Measurements from ENCODE around the gene PDE7B.

PDE7B gene

DNA sequence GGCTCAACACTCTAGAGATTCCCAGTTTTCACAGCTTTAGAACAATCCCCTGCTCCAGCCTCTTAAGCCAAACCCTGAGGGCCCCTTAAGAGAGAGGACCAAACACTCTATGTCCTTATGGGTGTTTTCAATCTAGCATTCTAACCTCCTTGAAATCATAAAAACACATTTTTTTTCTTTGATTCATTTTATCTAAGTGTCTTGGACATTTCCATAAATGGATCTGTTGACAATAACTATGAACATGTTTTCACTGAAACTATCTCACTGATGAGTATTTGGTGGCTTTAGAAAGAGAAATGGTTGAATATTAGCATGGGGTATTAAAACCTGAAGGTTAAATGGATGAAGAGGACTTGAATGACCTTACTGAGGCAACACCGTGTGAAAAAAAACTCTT lies 27.6 kb upstream of the PDE7B start:
- Histone ChIP-seq H3K4me3 (ENCODE audit: low read depth in 1 of 2, low read length in 2 of 2) (no peak overlapping the region), H3K27me3 (ENCODE audit: low read depth, low read length) (no peaks in the 10 kb centered on the region), H3K9me3 (ENCODE audit: control insufficient read depth in 1 of 2, low read length in 2 of 2) (no peaks in the 10 kb centered on the region), H3K27ac (ENCODE audit: low read length) (no peak overlapping the region), H3K36me3 (ENCODE audit: control insufficient read depth in 1 of 2, insufficient read depth in 2 of 2, low read length in 2 of 2) (no peaks in the 10 kb centered on the region), H3K4me1 (ENCODE audit: control insufficient read depth in 1 of 2, insufficient read depth in 2 of 2, low read length in 2 of 2) (no peaks in the 10 kb centered on the region)

DNA sequence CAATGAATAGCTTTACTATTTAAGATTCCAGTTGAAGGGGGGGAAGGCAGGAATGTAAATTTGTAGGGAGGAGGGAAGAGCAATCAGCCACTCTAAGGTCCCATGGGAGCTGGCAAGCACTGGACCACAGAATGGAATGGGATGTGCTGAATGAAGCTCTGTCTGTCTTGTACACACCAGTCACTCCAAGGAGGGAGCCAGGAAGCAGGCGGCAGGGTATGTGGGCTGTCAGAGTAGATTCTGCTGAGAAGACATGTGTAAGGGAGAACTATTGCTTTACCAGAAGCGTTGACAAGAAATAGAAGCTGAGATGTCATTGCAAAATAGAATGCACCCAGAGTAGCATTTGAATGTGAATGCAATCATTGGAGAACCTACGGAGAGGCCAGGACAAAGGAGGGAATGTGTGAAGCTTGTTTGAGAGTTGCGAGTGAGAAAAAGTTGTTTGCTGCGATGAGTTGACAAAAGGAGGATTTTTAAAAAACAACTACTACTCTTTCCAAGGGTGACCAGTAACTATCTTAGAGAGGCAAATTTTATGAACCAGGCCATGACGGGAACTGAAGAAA lies 25.2 kb upstream of the PDE7B start:
- H3K4me1 ChIP-seq (ENCODE audit: control insufficient read depth in 1 of 2, insufficient read depth in 2 of 2, low read length in 2 of 2): no peaks in the 10 kb centered on the region

DNA sequence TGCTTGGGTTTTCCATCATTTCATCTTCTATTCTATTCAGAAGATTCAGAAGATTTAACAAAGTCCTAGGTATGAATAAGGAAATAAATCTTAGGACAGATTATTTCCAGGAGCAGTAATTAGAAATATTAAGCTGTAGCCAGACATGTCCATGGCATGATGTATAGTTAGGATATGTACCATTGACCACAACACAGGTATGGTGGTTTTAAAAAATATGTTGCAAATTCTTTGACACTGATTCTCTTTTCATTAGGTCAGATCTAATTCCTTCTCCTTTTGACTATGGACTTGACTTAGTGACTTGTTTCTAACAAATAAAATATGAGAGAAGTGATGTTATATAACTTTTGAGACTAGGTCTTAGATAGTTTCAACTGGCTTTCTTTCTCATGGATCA lies 23.5 kb upstream of the PDE7B start:
- Histone ChIP-seq H3K4me1 (ENCODE audit: control insufficient read depth in 1 of 2, insufficient read depth in 2 of 2, low read length in 2 of 2) (no peaks in the 10 kb centered on the region), H3K36me3 (ENCODE audit: control insufficient read depth in 1 of 2, insufficient read depth in 2 of 2, low read length in 2 of 2) (no peaks in the 10 kb centered on the region), H3K27ac (ENCODE audit: low read length) (no peak overlapping the region), H3K4me3 (ENCODE audit: low read depth in 1 of 2, low read length in 2 of 2) (no peak overlapping the region), H3K27me3 (ENCODE audit: low read depth, low read length) (no peaks in the 10 kb centered on the region), H3K9me3 (ENCODE audit: control insufficient read depth in 1 of 2, low read length in 2 of 2) (no peaks in the 10 kb centered on the region)

More for the DNA sequence above, 25.2 kb upstream of the PDE7B start:
- no peak overlapping the region for H3K27ac ChIP-seq (ENCODE audit: low read length)
- H3K9me3 ChIP-seq (ENCODE audit: control insufficient read depth in 1 of 2, low read length in 2 of 2): no peaks in the 10 kb centered on the region
- no peaks in the 10 kb centered on the region for H3K27me3 ChIP-seq (ENCODE audit: low read depth, low read length)
- no peak overlapping the region for H3K4me3 ChIP-seq (ENCODE audit: low read depth in 1 of 2, low read length in 2 of 2)
- H3K36me3 ChIP-seq (ENCODE audit: control insufficient read depth in 1 of 2, insufficient read depth in 2 of 2, low read length in 2 of 2): no peaks in the 10 kb centered on the region

DNA sequence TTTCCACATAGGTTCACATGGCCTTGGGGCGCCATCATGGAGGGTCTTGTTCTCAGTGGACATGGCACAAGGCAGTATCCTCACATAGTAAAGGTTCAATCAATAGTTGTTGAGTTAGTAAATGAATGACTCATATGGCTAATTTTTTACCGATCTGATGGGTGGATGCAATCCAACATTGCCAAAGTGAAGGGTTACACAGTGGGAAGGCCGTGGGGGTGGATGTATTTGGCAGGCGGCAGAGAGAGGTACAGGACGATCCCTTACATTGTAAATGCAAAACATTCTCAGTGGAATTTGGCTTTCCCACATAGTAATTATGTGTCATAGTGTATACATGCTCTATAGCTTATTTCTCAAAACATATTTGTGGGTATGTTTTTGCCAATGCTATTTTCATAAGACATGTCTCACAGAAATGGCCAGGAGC lies 21.0 kb upstream of the PDE7B start:
- Histone ChIP-seq H3K27ac (ENCODE audit: low read length) (no peak overlapping the region), H3K4me3 (ENCODE audit: low read depth in 1 of 2, low read length in 2 of 2) (no peak overlapping the region), H3K4me1 (ENCODE audit: control insufficient read depth in 1 of 2, insufficient read depth in 2 of 2, low read length in 2 of 2) (no peaks in the 10 kb centered on the region), H3K9me3 (ENCODE audit: control insufficient read depth in 1 of 2, low read length in 2 of 2) (no peaks in the 10 kb centered on the region), H3K36me3 (ENCODE audit: control insufficient read depth in 1 of 2, insufficient read depth in 2 of 2, low read length in 2 of 2) (no peaks in the 10 kb centered on the region), H3K27me3 (ENCODE audit: low read depth, low read length) (no peaks in the 10 kb centered on the region)

DNA sequence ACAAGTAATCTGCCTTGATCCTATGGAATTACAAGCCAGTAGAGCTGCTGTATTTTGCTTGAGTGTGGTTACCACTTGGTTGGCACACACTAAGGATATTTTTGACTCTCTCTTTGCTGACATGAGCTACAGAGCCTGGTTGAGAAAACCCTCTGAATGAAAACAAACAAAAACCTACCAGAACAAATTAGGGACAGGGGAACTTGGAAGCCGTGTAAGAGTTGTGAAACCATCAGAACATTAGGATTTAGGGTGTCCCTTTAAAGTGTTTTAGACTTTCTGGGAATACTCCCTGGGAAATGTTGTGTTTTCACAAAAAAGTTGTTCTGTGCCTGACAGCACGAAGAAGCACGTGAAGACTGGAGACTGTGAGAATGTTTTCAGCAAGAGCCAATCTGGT lies 20.5 kb upstream of the PDE7B start:
- H3K27ac ChIP-seq (ENCODE audit: low read length): no peak overlapping the region
- H3K9me3 ChIP-seq (ENCODE audit: control insufficient read depth in 1 of 2, low read length in 2 of 2): no peaks in the 10 kb centered on the region
- no peaks in the 10 kb centered on the region for H3K4me1 ChIP-seq (ENCODE audit: control insufficient read depth in 1 of 2, insufficient read depth in 2 of 2, low read length in 2 of 2)
- no peaks in the 10 kb centered on the region for H3K36me3 ChIP-seq (ENCODE audit: control insufficient read depth in 1 of 2, insufficient read depth in 2 of 2, low read length in 2 of 2)
- H3K4me3 ChIP-seq (ENCODE audit: low read depth in 1 of 2, low read length in 2 of 2): no peak overlapping the region
- H3K27me3 ChIP-seq (ENCODE audit: low read depth, low read length): no peaks in the 10 kb centered on the region

DNA sequence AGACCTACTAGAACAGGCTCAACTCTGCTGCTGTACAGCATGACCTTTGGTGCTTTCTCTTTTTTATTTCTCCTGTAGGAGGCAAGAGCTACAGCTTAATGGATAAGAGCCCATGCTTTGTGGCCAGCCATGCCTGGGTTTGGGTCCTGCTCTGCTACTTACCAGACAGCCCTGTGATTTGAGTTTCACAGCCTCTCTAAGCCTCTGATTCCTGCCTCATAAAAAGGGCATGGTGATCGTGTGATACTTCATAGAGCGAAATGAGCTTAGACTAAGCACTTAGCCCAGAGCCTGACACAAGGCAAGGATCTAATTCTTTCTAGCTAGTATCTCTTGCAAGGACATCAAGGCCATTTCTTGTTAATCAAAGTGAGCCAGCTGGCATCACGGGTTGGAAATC lies 19.3 kb upstream of the PDE7B start:
- Histone ChIP-seq H3K27me3 (ENCODE audit: low read depth, low read length) (no peaks in the 10 kb centered on the region), H3K4me1 (ENCODE audit: control insufficient read depth in 1 of 2, insufficient read depth in 2 of 2, low read length in 2 of 2) (no peaks in the 10 kb centered on the region), H3K4me3 (ENCODE audit: low read depth in 1 of 2, low read length in 2 of 2) (no peak overlapping the region), H3K9me3 (ENCODE audit: control insufficient read depth in 1 of 2, low read length in 2 of 2) (no peaks in the 10 kb centered on the region), H3K36me3 (ENCODE audit: control insufficient read depth in 1 of 2, insufficient read depth in 2 of 2, low read length in 2 of 2) (no peaks in the 10 kb centered on the region), H3K27ac (ENCODE audit: low read length) (no peak overlapping the region)

DNA sequence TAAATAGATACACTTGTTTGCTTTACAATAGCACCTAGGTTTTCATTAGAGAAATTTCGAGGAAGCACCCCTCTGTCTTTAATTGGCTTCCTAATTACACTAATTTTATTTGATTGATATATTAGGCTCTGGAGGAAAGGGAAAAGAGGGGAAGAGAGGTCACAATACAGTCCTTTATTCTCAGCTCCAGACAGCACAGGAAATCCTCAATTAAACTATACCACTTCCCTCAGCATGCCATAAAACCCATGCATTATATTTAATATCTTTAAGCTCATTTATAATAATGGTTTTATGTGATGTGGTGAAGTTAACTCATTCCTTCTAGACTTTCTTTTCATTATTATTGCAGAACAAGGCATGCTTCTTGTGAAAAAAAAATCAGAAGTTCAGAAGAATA lies 17.7 kb upstream of the PDE7B start:
- Histone ChIP-seq H3K9me3 (ENCODE audit: control insufficient read depth in 1 of 2, low read length in 2 of 2) (no peaks in the 10 kb centered on the region), H3K27ac (ENCODE audit: low read length) (no peak overlapping the region)

DNA sequence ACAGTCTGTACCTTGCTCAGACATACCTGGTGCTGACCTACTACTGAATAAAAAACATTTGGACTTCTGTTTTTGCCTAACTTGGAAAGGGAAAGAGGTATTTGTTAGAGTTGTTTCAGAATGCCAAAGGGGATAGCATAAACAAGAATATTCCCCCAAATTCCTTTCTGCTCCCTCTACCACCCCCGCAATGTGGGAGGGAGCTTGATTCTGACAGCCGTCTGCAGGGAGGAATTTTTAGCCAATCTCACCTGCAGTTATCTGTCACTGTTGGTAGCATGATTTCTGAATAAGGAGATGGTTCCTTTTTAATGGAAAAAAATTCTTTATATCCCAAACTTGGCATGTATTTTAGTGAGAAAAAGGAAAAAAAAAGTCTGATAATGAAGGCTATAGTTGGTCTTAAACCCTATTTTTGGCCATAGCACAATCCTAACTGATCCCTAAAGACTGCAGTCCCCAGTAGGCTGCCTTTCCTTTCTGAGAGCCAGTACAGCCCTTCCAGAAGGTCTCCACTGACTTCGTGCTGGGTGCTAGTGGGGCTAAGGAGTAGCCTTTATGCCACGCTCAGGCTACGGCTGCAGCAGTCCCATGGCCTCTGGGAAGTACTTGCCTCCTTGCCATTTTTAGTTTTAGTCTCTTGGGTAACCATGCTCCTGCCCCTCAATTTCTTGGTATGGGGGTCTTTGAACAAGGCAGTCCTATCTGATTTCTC lies 13.6 kb upstream of the PDE7B start:
- no peak overlapping the region for H3K27ac ChIP-seq (ENCODE audit: low read length)
- no peaks in the 10 kb centered on the region for H3K36me3 ChIP-seq (ENCODE audit: control insufficient read depth in 1 of 2, insufficient read depth in 2 of 2, low read length in 2 of 2)
- H3K27me3 ChIP-seq (ENCODE audit: low read depth, low read length): no peaks in the 10 kb centered on the region
- no peaks in the 10 kb centered on the region for H3K4me1 ChIP-seq (ENCODE audit: control insufficient read depth in 1 of 2, insufficient read depth in 2 of 2, low read length in 2 of 2)
- H3K4me3 ChIP-seq (ENCODE audit: low read depth in 1 of 2, low read length in 2 of 2): no peak overlapping the region
- H3K9me3 ChIP-seq (ENCODE audit: control insufficient read depth in 1 of 2, low read length in 2 of 2): no peaks in the 10 kb centered on the region

More for the DNA sequence above, 17.7 kb upstream of the PDE7B start:
- no peaks in the 10 kb centered on the region for H3K36me3 ChIP-seq (ENCODE audit: control insufficient read depth in 1 of 2, insufficient read depth in 2 of 2, low read length in 2 of 2)
- H3K4me3 ChIP-seq (ENCODE audit: low read depth in 1 of 2, low read length in 2 of 2): no peak overlapping the region
- no peaks in the 10 kb centered on the region for H3K27me3 ChIP-seq (ENCODE audit: low read depth, low read length)
- no peaks in the 10 kb centered on the region for H3K4me1 ChIP-seq (ENCODE audit: control insufficient read depth in 1 of 2, insufficient read depth in 2 of 2, low read length in 2 of 2)

DNA sequence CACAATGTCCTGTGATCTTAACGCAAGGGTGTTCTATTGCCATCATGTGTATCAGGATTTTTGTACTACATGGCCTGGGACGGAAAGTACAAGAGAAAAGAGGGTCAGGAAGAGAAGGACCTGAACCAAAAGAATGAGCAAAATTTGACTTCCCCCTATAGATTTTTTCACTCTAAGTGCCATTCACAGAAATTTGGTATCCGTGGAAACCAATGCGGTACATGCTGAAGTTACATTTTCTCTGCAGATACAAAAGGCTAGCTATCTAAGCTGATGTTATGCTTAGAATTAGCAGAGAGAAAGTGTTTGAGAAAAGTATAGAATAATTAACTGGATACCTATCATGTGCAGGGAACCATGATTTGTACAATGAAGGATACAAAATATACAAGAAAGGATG lies 12.4 kb upstream of the PDE7B start:
- Histone ChIP-seq H3K9me3 (ENCODE audit: control insufficient read depth in 1 of 2, low read length in 2 of 2) (no peaks in the 10 kb centered on the region), H3K27me3 (ENCODE audit: low read depth, low read length) (no peaks in the 10 kb centered on the region), H3K36me3 (ENCODE audit: control insufficient read depth in 1 of 2, insufficient read depth in 2 of 2, low read length in 2 of 2) (no peaks in the 10 kb centered on the region), H3K27ac (ENCODE audit: low read length) (no peak overlapping the region), H3K4me3 (ENCODE audit: low read depth in 1 of 2, low read length in 2 of 2) (no peak overlapping the region), H3K4me1 (ENCODE audit: control insufficient read depth in 1 of 2, insufficient read depth in 2 of 2, low read length in 2 of 2) (no peaks in the 10 kb centered on the region)

DNA sequence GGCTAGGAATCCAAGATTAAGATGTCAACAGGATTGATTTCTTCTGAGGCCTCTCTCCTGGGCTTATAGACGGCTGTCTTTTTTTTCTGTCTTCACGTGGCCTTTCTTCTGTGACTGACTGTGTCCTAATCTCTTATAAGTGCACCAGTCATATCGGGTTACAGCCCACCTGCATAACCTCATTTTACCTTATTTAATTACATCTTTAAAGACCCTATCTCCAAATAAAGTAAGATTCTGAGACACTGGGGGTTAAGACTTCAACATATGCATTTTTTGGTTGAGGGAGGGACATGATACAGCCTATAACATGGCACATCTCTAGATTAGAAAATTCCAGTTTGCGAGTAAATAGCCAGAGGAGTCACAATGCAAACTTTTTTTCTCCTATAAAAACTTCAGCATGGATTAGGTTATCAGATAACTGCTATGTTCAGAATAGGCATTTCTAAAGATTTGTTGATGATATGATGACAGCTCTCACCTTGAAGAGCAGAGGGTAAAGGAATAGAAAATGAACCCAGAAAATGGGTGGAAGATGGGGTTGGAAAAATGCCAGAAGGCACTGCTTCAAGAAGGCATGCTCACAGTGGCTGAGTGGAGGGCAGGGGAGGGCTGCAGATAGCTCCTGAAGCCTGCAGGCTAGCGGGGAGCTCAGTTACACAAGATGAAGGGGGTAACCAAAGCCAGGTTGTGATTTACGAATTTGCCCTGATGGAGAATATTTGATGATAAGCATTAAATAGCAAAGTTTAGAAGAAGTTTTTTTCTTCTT lies 8.7 kb upstream of the PDE7B start:
- H3K4me3 ChIP-seq (ENCODE audit: low read depth in 1 of 2, low read length in 2 of 2): no peak overlapping the region
- H3K36me3 ChIP-seq (ENCODE audit: control insufficient read depth in 1 of 2, insufficient read depth in 2 of 2, low read length in 2 of 2): no peaks in the 10 kb centered on the region
- no peaks in the 10 kb centered on the region for H3K27me3 ChIP-seq (ENCODE audit: low read depth, low read length)
- no peaks in the 10 kb centered on the region for H3K4me1 ChIP-seq (ENCODE audit: control insufficient read depth in 1 of 2, insufficient read depth in 2 of 2, low read length in 2 of 2)
- H3K27ac ChIP-seq (ENCODE audit: low read length): no peak overlapping the region
- H3K9me3 ChIP-seq (ENCODE audit: control insufficient read depth in 1 of 2, low read length in 2 of 2): no peaks in the 10 kb centered on the region

DNA sequence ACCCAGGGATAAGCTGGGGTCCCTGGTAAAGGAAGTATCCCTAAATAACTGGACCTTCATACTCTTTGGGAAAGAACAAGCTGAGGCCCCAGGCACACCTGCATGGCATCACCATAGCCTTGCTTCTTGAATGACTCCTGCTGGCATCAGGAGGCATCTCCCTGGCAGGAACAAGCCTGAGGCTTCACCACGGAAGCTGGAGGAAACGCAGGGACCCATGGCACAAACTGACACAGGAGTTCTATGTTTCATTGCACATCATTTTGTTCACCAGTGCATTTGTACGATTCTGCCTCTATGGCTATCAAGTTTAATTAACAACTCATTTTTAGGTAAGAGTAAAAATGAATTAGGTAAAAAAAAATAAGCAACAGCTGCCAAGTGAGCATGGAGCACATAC lies 619 bp upstream of the PDE7B start:
- H3K4me3 ChIP-seq (ENCODE audit: low read depth in 1 of 2, low read length in 2 of 2): peak overlapping the region in 1 of 2 donors; percentile 55
- no peaks in the 10 kb centered on the region for H3K27me3 ChIP-seq (ENCODE audit: low read depth, low read length)
- H3K9me3 ChIP-seq (ENCODE audit: control insufficient read depth in 1 of 2, low read length in 2 of 2): no peaks in the 10 kb centered on the region
- H3K27ac ChIP-seq (ENCODE audit: low read length): peak overlapping the region; percentile 68
- H3K36me3 ChIP-seq (ENCODE audit: control insufficient read depth in 1 of 2, insufficient read depth in 2 of 2, low read length in 2 of 2): no peaks in the 10 kb centered on the region
- H3K4me1 ChIP-seq (ENCODE audit: control insufficient read depth in 1 of 2, insufficient read depth in 2 of 2, low read length in 2 of 2): no peaks in the 10 kb centered on the region
